ENCODE results near the gene KCNQ1.

DNA sequence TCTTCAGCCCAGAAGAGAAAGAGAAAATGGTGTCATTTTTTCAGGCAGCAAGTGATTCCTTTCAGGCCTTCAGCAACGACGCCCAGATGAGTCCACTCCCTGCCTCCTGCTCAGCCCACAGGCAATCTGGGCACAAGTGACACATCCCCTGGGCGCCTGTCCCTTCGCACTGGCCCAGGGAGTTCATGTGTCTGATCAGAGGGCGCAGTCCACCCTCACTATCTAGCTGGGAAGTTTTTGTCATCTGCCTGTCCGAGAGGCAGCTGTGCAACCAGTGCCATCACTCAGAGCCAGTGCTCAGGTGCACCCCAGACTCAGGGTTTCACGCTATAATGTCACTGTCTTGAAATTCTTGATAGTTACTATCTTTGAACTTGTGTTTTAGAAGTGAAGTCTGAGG is 256.4 kb downstream of the KCNQ1 start:
- TF ChIP-seq POLR2A (IDR thresholded peaks at IDR 0.05) (no peak), EP300 (IDR thresholded peaks at IDR 0.05; ENCODE audit: low read depth) (no peak)
